Central memory CD8-positive, alpha-beta T cell (primary cell): ENCODE measurements around the gene CRACDL.

Experiments
- ATAC-seq: fragments of 150-1000 bp; cut with Tn5 transposase; replicated peaks from 2 replicates; pipeline ENCODE4 v1.10.0; 2022; ENCODE audit warnings: mild to moderate bottlenecking, moderate FRiP score, moderate number of reproducible peaks; ENCODE audit not compliant: poor library complexity, severe bottlenecking; ENCODE audit errors: extremely low read depth
- DNase-seq, 2 donors: peaks; one replicate each; pipeline ENCODE4 v3.0.0; 2021; ENCODE audit warnings: low spot score in 2 of 2
- H3K27ac Mint-ChIP-seq: one replicate; pipeline ENCODE4 v1.8.0; 2022; ENCODE audit warnings: low read depth, mild to moderate bottlenecking, moderate library complexity, mixed read lengths
- H3K27me3 Mint-ChIP-seq: one replicate; pipeline ENCODE4 v1.8.0; 2022; ENCODE audit warnings: mixed read lengths
- H3K36me3 Mint-ChIP-seq: one replicate; pipeline ENCODE4 v1.8.0; 2022; ENCODE audit warnings: mild to moderate bottlenecking, moderate library complexity, mixed read lengths; ENCODE audit not compliant: insufficient read depth
- H3K4me1 Mint-ChIP-seq: one replicate; pipeline ENCODE4 v1.8.0; 2022; ENCODE audit warnings: mixed read lengths
- H3K4me3 Mint-ChIP-seq: one replicate; pipeline ENCODE4 v1.8.0; 2022; ENCODE audit warnings: mild to moderate bottlenecking, moderate library complexity, mixed read lengths
- H3K9me3 Mint-ChIP-seq: one replicate; pipeline ENCODE4 v1.8.0; 2022; ENCODE audit warnings: mixed read lengths

CRACDL gene

DNA sequence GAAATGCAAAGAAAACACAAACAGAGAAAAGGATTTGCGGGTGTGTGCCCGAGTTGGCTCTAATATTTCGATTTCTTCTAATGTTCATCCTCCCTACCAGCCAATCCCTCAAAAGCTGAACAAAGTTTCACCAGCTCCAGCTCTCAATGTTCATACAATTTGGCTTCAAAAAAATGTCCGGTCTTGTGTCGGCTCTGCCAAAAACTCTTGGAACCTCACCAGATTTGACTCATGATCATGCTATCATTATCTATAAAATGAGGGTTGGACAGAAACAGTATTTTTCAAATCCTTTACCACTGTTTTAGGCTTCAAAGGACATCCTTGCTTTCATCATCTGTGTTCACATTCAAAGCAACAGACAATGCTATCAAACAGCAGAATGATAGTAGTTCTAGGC lies 88.2 kb downstream of the CRACDL start:
- Mint-ChIP-seq H3K9me3 (no peaks in the 10 kb centered on the region), H3K4me3 (no peak overlapping the region), H3K27me3 (peaks cover 37% of the 10 kb centered on the region), H3K36me3 (no peaks in the 10 kb centered on the region), H3K4me1 (no peaks in the 10 kb centered on the region), H3K27ac (no peak overlapping the region)
- ATAC-seq = no peak
- DNase-seq = no peak

DNA sequence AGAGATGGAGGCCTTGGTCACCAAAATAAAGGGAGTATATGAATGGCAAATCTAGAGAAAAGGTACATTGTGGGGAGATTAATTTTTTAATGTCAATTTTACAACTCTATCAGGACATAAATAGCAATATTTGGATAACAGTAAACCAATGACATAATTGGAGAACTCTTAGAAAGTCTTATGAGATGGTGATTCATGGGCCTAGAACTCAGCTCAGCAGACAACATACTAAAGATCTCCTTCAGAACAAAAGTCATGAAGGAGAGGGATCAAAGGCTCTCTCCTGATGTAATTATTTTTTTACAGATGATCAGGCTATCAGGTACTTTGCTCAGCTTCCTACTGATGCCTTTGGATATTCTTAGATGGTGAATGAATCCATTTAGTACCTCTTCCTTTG lies 90.0 kb downstream of the CRACDL start:
- no peak overlapping the region for H3K4me3 Mint-ChIP-seq
- no peaks in the 10 kb centered on the region for H3K9me3 Mint-ChIP-seq
- H3K27ac Mint-ChIP-seq = no peak overlapping the region
- H3K36me3 Mint-ChIP-seq = no peaks in the 10 kb centered on the region
- H3K27me3 Mint-ChIP-seq = peaks cover 19% of the 10 kb centered on the region
- DNase-seq (no peak), ATAC-seq (no peak)
- H3K4me1 Mint-ChIP-seq = no peaks in the 10 kb centered on the region

DNA sequence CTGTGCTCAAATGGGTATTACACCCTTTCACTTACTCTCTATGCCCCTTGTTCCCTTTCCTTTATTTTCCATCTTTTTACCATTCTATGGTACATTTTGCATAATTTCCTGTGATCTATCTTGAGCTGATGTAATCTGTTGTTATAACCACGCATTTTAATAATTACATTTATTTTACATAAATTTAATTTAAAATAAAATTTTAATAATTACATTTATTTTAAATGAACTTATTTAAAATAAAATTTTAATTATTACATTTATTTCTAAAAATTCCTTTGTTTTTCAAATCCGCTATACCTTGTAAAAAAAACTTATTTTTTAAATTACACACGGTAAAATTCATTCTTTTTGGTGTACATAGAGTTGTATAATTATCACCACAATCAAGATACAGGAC lies 93.9 kb downstream of the CRACDL start:
- no peaks in the 10 kb centered on the region for H3K9me3 Mint-ChIP-seq
- H3K4me3 Mint-ChIP-seq = no peak overlapping the region
- ATAC-seq (no peak), DNase-seq (no peak)
- H3K27me3 Mint-ChIP-seq = no peaks in the 10 kb centered on the region
- H3K27ac Mint-ChIP-seq = no peak overlapping the region
- H3K4me1 Mint-ChIP-seq = peaks cover 2% of the 10 kb centered on the region
- H3K36me3 Mint-ChIP-seq = no peaks in the 10 kb centered on the region

DNA sequence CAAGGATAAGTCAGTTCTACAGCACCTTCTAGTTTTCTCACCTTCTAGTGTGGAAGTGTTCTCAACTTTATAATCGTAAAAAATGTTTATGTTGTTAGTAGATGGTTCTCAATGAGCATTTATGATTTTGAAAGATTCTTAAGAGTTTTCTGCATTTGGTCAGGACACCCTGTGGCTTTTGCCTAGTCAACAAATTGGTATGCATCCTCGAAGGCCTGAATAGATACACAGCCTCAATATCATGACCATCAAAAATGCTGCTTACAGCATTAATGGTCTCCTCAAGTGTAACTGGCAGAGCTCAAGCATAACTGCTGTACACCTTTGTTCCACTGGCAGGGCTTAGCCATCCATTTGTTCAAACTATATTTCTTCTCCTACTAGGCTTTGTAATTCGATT lies 96.7 kb downstream of the CRACDL start:
- Mint-ChIP-seq H3K4me3 (no peak overlapping the region), H3K4me1 (peaks cover 23% of the 10 kb centered on the region), H3K9me3 (no peaks in the 10 kb centered on the region), H3K36me3 (peaks cover 8% of the 10 kb centered on the region), H3K27me3 (no peaks in the 10 kb centered on the region), H3K27ac (no peak overlapping the region)
- ATAC-seq (no peak), DNase-seq (no peak)

DNA sequence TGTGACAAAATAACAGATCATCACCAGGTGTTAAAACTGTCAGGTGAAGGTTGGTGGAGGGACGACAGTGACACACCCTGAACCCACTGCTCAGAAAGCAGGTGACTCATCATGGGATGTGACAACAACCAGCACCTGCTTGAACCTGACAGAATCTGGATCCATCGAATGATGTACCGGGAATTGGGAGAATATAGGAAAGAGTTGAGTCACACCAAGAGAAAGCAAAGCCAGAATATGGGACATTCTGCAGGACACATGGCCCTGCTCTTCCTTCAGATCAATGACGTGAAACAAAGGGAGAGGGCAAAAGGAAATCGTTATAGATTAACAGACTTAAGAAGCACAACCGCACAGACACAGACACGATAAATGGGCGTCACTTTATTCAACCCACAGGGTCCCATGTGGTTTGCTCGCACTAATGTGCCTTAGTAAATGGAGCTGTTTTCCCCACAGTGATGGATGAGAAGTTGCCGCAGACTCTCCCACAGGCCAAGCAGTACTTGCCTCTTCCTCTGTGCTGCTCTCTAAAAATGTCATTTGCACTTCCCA lies 100.1 kb downstream of the CRACDL start:
- Mint-ChIP-seq H3K27ac (peak overlapping the region; percentile 95), H3K36me3 (peaks cover 8% of the 10 kb centered on the region), H3K4me3 (peak overlapping the region; percentile 47), H3K4me1 (peaks cover 51% of the 10 kb centered on the region), H3K9me3 (no peaks in the 10 kb centered on the region), H3K27me3 (no peaks in the 10 kb centered on the region)
- peak; percentile 91 for ATAC-seq
- peak; percentile 28 to 74 for DNase-seq

DNA sequence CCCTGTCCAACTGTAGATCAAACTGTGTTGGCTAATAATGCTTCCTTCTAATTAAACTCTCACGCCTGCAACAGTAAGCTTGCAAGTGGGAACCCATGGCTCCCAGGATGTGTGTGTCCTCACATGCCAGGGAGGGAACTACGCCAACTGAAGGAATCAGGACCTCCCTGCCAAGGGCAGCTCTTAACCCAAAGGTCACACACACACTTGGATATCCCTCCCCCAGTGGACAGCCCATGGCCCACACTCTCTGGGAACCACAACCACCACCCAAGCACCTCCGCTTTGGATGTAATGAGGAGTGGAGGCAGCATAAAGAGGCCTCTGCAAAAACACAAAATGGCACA lies 102.1 kb downstream of the CRACDL start:
- H3K4me3 Mint-ChIP-seq = no peak overlapping the region
- DNase-seq (no peak), ATAC-seq (no peak)
- peaks cover 63% of the 10 kb centered on the region for H3K4me1 Mint-ChIP-seq
- H3K27ac Mint-ChIP-seq = no peak overlapping the region
- H3K27me3 Mint-ChIP-seq = no peaks in the 10 kb centered on the region
- H3K9me3 Mint-ChIP-seq = no peaks in the 10 kb centered on the region
- peaks cover 8% of the 10 kb centered on the region for H3K36me3 Mint-ChIP-seq

DNA sequence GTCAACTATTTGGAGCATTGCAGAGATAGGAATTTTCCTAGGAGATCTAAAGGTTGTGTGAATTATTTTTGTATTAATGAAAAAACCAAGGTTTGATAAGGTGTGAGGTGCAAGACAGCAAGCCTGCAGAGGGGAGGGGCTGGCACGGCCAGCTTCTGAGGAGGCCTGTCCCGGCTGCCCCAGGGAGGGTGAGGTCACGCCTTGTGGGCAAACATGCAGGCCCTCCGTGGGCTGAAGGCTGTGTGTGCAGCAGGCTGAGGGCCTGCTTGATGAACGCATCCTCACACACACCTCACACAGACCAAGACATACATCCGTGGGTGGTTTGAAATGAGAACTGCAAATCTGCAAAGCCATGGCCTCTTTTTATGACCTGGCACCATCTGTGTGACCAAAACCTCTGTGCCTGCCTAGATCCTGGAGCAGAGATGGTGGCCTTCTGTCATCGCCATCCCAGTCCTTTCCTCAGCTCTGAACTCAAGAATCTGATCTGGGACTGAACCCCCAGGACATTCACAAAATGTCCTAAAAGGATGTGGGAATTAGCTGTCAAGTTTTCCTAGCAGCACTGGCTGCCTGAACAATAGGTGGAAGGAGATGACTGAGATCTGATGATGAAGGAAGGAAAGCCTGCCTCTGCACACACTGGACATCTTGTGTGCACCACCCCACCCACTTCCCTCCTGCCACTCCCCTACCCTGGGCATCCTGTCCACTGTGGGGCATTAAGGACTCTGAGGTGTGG lies 102.7 kb downstream of the CRACDL start:
- ATAC-seq (no peak), DNase-seq (no peak)
- Mint-ChIP-seq H3K4me3 (no peak overlapping the region), H3K36me3 (peaks cover 8% of the 10 kb centered on the region), H3K9me3 (no peaks in the 10 kb centered on the region), H3K27me3 (no peaks in the 10 kb centered on the region), H3K4me1 (peaks cover 69% of the 10 kb centered on the region), H3K27ac (peak overlapping the region; percentile 46)

DNA sequence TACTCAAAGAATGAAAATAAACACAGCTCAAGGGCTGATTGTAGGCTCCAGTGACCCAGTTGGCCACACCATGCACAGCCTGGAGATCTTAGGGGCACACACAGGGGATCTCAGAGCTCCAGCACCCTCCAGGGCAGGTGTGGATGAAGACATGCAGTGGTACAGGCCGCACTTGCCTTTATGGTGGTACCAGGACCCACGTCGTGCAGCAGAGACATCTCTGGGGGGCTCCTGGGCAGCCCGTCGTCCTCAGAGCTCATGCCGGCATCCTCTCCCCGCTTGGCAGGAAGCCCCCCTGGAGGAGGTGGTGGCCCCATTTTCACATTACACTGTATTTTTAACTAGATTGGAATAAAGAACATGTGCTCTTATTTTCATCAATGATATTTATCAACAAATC lies 103.9 kb downstream of the CRACDL start:
- H3K27ac Mint-ChIP-seq = peak overlapping the region; percentile 46
- peaks cover 75% of the 10 kb centered on the region for H3K4me1 Mint-ChIP-seq
- ATAC-seq = no peak
- no peak overlapping the region for H3K4me3 Mint-ChIP-seq
- no peak for DNase-seq
- H3K9me3 Mint-ChIP-seq = no peaks in the 10 kb centered on the region
- H3K27me3 Mint-ChIP-seq = no peaks in the 10 kb centered on the region
- peaks cover 8% of the 10 kb centered on the region for H3K36me3 Mint-ChIP-seq

DNA sequence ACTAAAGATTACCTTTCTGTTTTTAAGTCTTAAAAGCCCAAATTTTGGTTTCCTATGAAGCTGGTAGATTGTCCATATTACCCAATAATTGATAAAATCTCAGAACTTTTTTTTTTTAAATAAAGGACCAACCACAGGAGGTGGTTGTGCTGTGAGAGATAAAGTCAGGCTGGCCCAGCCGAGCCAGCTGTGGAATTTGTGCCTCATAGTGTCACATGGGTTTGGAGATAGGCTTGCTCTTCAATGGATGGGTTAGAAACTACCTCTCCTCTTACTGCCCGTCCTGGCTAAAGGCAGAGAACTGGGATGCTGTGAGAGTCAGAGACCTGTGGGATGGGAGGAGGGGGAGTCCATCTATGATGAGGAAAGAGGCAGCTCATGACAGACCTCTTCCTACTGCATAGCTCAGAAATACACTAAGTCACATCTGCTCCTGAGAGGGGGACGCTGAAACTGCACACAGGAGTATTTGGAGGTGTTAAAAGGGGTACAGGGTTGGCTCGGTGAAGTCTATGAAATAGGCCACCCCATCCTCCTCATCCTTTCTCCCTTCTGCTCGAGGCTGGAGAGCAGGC lies 105.4 kb downstream of the CRACDL start:
- Mint-ChIP-seq H3K36me3 (peaks cover under 1% of the 10 kb centered on the region), H3K4me3 (no peak overlapping the region), H3K27ac (no peak overlapping the region), H3K9me3 (no peaks in the 10 kb centered on the region), H3K4me1 (peaks cover 67% of the 10 kb centered on the region), H3K27me3 (no peaks in the 10 kb centered on the region)
- DNase-seq (no peak), ATAC-seq (no peak)

DNA sequence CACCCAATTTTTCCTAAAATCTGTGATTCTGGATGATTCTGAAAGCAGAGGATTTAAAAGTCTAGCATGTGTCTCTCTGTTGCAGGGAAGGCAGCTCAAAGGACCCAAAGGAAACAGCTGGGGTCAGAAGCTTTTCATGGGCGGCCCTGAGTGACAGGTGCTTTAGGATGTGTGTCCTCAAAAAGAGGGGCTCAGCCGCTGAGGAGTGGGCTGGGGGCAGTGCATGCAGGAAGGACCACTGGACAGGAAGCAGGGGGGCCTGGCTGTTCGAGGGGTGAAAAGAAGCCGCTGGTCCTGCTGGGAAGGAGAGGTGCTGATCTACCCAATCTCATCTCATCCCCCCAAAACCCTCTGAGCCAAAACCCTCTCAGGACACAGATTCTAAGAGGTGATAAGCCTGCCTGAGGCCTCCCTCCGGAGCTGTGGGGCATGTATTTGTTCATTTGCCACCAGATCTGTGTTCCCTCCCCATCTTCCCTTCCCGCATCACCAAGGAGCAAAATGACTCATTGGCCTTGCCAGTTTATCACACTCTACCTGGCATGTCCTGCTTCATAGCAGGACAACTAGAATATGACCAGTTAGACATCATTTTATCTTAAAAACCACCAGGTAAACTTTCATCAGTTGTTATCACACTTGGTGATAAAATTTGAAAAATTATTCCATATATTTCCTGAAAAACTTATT lies 106.3 kb downstream of the CRACDL start:
- ATAC-seq (no peak), DNase-seq (no peak)
- Mint-ChIP-seq H3K36me3 (no peaks in the 10 kb centered on the region), H3K27ac (peak overlapping the region; percentile 78), H3K4me1 (peaks cover 59% of the 10 kb centered on the region), H3K9me3 (no peaks in the 10 kb centered on the region), H3K4me3 (no peak overlapping the region), H3K27me3 (no peaks in the 10 kb centered on the region)

DNA sequence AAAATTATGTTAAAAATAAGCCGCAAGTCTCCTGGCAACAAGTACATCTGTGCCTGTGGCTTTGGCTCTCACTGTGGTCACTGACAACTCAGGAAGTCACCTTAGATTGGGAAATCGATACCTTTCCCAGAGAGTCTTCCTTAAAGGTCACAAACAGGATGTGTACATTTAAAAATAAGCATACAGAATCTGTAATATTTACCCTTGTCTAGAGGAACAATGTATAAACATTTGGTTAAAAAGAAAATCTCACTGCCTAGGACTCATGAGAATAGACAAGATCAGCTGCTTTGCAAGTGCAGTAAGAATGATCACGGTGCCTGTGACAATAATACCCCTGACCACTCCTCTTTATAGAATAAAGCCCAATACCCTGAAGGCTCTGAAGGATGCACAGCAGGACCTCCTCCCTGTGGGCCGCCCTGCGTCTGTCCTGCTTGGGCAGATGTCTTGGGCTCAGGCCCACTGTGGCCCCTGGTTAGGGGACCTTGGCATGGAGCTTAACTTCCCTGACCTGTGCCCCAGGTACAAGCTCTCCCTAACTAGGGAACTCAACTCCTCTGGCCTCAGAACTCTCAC lies 107.1 kb downstream of the CRACDL start:
- Mint-ChIP-seq H3K27me3 (no peaks in the 10 kb centered on the region), H3K36me3 (peaks cover 2% of the 10 kb centered on the region), H3K4me3 (no peak overlapping the region), H3K9me3 (no peaks in the 10 kb centered on the region), H3K4me1 (peaks cover 63% of the 10 kb centered on the region), H3K27ac (peak overlapping the region; percentile 78)
- peak; percentile 48 for ATAC-seq
- no peak for DNase-seq

DNA sequence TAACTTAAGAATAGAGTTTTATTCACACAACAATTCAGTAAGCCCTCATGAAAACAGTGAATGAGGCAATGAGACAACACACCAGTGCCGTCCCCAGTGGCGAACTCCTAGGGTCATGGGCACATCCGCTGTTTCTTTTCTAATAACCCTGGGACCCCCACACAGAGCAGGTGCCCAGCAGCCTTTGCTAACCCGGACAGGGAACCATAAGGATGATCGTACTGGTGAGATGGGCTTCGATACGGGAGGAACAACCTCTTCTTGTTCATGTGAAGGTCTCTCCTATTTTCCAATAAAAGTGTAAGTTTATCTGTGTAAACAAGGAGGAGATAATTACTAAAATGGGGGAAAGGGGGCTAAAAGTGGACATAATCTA lies 107.7 kb downstream of the CRACDL start:
- DNase-seq (no peak), ATAC-seq (no peak)
- Mint-ChIP-seq H3K27ac (peak overlapping the region; percentile 78), H3K4me3 (no peak overlapping the region), H3K4me1 (peaks cover 63% of the 10 kb centered on the region), H3K27me3 (no peaks in the 10 kb centered on the region), H3K36me3 (peaks cover 2% of the 10 kb centered on the region), H3K9me3 (no peaks in the 10 kb centered on the region)
